ENCODE measurements around the gene CDC42BPA.

- TF ChIP-seq KLF1 (tag; IDR thresholded peaks at IDR 0.05) (no peak), CTCF (IDR thresholded peaks at IDR 0.05 in 2 of 3, conservative IDR thresholded peaks at IDR 0.05 in 1 of 3; ENCODE audit: insufficient read depth in 2 of 3, low read depth in 1 of 3, low read length in 3 of 3) (no peak), CHD4 (IDR thresholded peaks at IDR 0.05; ENCODE audit: insufficient read depth, insufficient replicate concordance, low read depth, low read length, poor library complexity, severe bottlenecking) (no peak), YY1 (IDR thresholded peaks at IDR 0.05; ENCODE audit: borderline replicate concordance in 1 of 3, control insufficient read depth in 1 of 3, extremely low read depth in 1 of 3, insufficient read depth in 3 of 3, insufficient read length in 1 of 3, insufficient replicate concordance in 2 of 3, low read depth in 1 of 3, low read length in 2 of 3) (no peak)
Measured at GRCh38 chr1:227043755-227044154, 274.5 kb downstream of the CDC42BPA start.
